Cardiac muscle cell (in vitro differentiated cells and primary cell): Measurements from ENCODE around the gene ATXN8OS. TPM values are rescaled to one million over a fixed set of nuclear protein-coding genes. Genes with fewer than 3 reads are reported as not detected.

Experiments
- DNase-seq, 2 donors: peaks; one replicate each; pipeline versions ENCODE4 v3.0.0 to v3.0.0-alpha.2; 2010 to 2017; ENCODE audit warnings: low read depth in 1 of 2, low spot score in 1 of 2
- H3K27ac ChIP-seq: fragments of 200-600 bp; sonication (generic); 2 replicates; pipeline ENCODE4 v1.5.1; 2016
- H3K27me3 ChIP-seq: fragments of 200-600 bp; sonication (generic); 2 replicates; pipeline ENCODE4 v1.6.0; 2016; ENCODE audit warnings: control low read depth
- H3K36me3 ChIP-seq: fragments of 200-600 bp; sonication (generic); 2 replicates; pipeline ENCODE4 v1.5.1; 2016; ENCODE audit warnings: control low read depth
- H3K4me1 ChIP-seq: fragments of 200-600 bp; sonication (generic); 2 replicates; pipeline ENCODE4 v1.8.1; 2017; ENCODE audit warnings: low read depth, mild to moderate bottlenecking, mixed run types
- H3K4me3 ChIP-seq: fragments of 200-600 bp; sonication (generic); 2 replicates; pipeline ENCODE4 v1.5.1; 2016; ENCODE audit warnings: mild to moderate bottlenecking
- H3K9me3 ChIP-seq: fragments of 200-600 bp; sonication (generic); 2 replicates; pipeline ENCODE4 v1.5.1; 2017; ENCODE audit warnings: low read depth, mild to moderate bottlenecking, control low read depth
- polyA plus RNA-seq: library from polyadenylated mRNA; unstranded; fragments of >200 nt; fragmentation: Nextera tagmentation; extraction: Ambion mirVana; gene quantifications from 2 replicates; pipeline ENCODE4 v1.2.1, GENCODE V29; 2016
- total RNA-seq: library from RNA; depleted of rRNA; stranded (reverse); fragments of >200 nt; gene quantifications from 2 replicates; pipeline ENCODE4 v1.2.3, GENCODE V29; 2016
- TF ChIP-seq, protein P1 (sequence below): IDR thresholded peaks from 2 replicates; pipeline ENCODE4 v1.5.1; 2012; ENCODE audit warnings: low read depth, mild to moderate bottlenecking, low read length

The ATXN8OS gene
- total RNA-seq (not detected in 2 replicates), polyA plus RNA-seq (not detected in 2 replicates)

DNA sequence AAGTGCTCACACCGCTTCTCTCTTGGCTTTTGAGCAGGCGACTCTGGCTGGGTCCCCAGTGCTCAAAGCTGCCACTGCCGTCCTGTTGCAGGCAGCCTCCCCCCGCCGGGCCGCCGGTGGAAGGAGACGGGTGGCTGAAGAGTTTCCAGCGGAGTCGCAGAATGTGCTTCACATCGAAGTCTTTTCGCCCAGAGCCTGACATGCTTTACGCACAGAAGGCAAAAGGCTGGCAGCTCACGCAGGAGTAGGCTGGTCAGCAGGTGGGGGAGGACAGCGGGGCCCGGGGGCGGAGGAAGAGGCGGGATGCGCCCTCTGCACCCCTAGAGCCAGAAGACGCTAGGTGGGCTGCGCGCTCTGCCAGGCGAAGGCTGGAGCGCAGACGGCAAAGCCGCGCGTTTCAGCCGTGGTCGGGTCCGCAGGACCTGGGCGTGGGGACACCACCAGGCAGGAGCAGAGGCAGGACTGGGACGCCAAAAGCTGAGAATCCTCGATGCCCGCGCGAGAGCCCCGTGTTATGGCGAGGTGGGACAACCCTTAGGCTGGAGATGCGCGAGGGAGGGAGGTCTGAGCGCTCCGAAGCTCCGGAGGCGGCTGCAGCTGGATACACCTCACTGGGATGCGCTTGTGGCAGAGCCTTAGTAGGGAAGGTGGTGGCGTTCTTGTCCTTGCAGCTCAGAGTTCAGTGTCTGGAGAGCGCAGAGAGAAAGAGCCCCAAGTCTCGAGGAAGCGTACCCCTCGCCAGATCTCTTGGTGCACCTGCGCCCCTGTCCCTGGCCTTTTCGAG is at the start of gene ATXN8OS:
ATXN8OS (plus strand) TSS at position 329 of the 784 bp plus-strand sequence.
- DNase-seq = peak in 1 of 2 donors; percentile 19
- TF ChIP-seq, protein P1, sequence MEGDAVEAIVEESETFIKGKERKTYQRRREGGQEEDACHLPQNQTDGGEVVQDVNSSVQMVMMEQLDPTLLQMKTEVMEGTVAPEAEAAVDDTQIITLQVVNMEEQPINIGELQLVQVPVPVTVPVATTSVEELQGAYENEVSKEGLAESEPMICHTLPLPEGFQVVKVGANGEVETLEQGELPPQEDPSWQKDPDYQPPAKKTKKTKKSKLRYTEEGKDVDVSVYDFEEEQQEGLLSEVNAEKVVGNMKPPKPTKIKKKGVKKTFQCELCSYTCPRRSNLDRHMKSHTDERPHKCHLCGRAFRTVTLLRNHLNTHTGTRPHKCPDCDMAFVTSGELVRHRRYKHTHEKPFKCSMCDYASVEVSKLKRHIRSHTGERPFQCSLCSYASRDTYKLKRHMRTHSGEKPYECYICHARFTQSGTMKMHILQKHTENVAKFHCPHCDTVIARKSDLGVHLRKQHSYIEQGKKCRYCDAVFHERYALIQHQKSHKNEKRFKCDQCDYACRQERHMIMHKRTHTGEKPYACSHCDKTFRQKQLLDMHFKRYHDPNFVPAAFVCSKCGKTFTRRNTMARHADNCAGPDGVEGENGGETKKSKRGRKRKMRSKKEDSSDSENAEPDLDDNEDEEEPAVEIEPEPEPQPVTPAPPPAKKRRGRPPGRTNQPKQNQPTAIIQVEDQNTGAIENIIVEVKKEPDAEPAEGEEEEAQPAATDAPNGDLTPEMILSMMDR = no peak
- Histone ChIP-seq H3K27me3 (peaks cover 87% of the 10 kb centered on the region), H3K4me3 (peak within 1 kb of the TSS; percentile 20), H3K27ac (no peak within 1 kb of the TSS), H3K9me3 (no peaks in the 10 kb centered on the region), H3K4me1 (peaks cover 7% of the 10 kb centered on the region), H3K36me3 (no peaks in the 10 kb centered on the region)

DNA sequence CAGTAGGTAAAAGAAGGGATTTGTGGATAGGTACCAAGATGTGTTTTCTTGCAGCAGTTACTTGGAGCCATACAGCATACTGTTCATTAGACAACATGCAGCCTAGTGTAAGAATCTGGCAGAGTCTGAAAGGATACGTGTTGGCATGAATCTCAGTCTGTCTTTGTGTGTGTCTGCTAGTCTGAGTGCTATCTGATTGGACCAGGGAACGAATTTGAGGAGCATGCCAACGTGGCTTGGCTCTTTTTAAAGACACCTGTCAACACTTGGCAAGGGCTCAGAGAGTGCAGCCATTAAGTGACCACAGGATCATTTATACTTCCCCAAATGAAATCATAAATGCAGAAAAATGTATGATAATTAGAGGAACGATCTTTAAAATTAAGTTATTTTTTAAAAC is 27.6 kb upstream of the ATXN8OS start:
- Histone ChIP-seq H3K4me3 (no peak overlapping the region), H3K36me3 (no peaks in the 10 kb centered on the region), H3K27ac (no peak overlapping the region), H3K27me3 (no peaks in the 10 kb centered on the region), H3K4me1 (no peaks in the 10 kb centered on the region), H3K9me3 (no peaks in the 10 kb centered on the region)
- TF ChIP-seq, protein P1 = no peak
- no peak for DNase-seq

DNA sequence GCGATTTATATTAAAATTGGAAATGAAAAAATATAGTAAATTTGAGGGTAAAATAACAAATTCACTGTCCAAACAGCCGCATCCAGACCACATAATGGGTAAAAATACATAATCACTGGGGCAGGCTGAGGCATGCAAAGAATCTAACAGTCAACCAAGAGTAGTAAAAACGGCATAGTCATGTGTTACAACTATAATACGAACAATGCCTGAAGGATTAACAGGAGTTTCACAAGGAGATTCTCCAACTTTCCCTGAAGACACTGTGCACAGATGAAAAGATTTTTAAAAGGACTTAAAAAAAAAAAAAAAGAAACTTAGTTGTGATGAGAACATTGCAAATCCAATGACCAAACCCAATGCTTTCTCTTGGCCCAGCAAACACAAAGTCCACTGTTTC is 20.4 kb upstream of the ATXN8OS start:
- no peak for DNase-seq
- H3K4me1 ChIP-seq = no peaks in the 10 kb centered on the region
- TF ChIP-seq, protein P1 = no peak

DNA sequence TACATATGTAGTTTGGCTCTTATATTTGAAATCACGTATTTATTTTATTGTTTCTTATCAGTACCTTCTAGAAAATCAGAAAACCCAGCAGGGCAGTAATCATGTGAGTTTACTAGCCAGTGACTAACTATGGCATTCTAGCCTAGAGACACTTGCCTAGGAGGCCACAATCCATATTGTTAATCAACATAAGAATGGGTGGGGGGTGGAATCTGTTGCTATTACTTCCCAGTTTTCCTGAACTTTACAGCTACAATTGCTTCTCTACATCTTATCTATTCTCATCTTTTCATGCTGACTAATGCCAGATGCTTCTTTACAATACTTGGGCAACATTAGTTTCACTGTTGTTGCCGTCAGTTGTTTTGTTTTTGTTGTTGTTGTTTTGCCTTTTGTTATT is 18.7 kb upstream of the ATXN8OS start:
- H3K4me3 ChIP-seq = no peak overlapping the region
- no peaks in the 10 kb centered on the region for H3K9me3 ChIP-seq
- no peak overlapping the region for H3K27ac ChIP-seq
- H3K36me3 ChIP-seq = no peaks in the 10 kb centered on the region
- TF ChIP-seq, protein P1 = no peak
- no peaks in the 10 kb centered on the region for H3K4me1 ChIP-seq
- H3K27me3 ChIP-seq = no peaks in the 10 kb centered on the region
- no peak for DNase-seq

More for the DNA sequence above, 20.4 kb upstream of the ATXN8OS start:
- Histone ChIP-seq H3K27me3 (no peaks in the 10 kb centered on the region), H3K27ac (no peak overlapping the region), H3K9me3 (no peaks in the 10 kb centered on the region), H3K4me3 (no peak overlapping the region), H3K36me3 (no peaks in the 10 kb centered on the region)

DNA sequence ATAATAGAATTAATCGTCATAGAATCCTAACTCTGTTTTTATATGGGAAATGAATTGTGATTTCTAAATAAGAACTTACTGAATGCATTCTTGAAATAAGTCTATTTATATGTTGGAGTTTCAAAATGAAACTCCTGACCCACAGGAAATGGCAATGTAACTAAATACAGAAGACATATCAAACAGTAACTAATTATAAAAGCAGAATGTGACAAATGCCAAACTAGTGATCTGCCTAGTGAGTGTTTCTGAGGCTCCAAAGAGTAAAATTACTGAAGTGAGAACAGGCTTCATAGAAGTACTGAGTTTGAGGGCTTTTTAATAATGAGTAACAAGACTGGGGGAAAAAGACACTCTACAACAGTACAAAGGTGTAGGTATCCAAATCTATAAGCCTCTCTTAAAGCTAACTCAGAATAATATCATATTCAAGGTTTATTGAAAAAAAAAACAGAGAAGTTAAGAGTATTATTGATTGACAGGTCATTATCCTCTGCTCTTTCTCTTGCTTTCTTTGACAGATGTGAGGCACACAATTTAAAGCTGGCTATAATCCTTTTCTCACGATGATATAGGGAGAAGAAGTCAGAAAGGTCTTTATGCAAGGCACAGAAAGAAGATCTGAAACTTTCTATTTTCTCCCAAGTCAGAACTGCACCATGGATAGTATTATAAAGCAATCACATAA is 17.4 kb upstream of the ATXN8OS start:
- H3K36me3 ChIP-seq = no peaks in the 10 kb centered on the region
- H3K27ac ChIP-seq = no peak overlapping the region
- H3K4me1 ChIP-seq = no peaks in the 10 kb centered on the region
- no peaks in the 10 kb centered on the region for H3K27me3 ChIP-seq
- no peak overlapping the region for H3K4me3 ChIP-seq
- H3K9me3 ChIP-seq = no peaks in the 10 kb centered on the region
- TF ChIP-seq, protein P1 = no peak
- DNase-seq = no peak
